Breast epithelium (tissue), 3 donors: Measurements from ENCODE around the gene TFB2M.

Experiments
- POLR2A ChIP-seq: fragments of 450-650 bp; IDR thresholded peaks from one replicate; pipeline ENCODE4 v1.6.1; 2016; ENCODE audit warnings: antibody characterized with exemption, mild to moderate bottlenecking, moderate library complexity
- POLR2AphosphoS5 ChIP-seq, 3 donors: sonication (generic); formaldehyde crosslinking; IDR thresholded peaks; one replicate each; pipeline ENCODE4 v1.6.1; 2017; ENCODE audit warnings: antibody characterized with exemption in 3 of 3
- TF ChIP-seq, protein P1 (sequence below), 3 donors: fragments of 450-650 bp; IDR thresholded peaks; one replicate each; pipeline ENCODE4 v1.5.1; 2016 to 2017; ENCODE audit warnings: antibody characterized with exemption in 3 of 3, mild to moderate bottlenecking in 3 of 3, moderate library complexity in 3 of 3

- TF ChIP-seq, protein P1, sequence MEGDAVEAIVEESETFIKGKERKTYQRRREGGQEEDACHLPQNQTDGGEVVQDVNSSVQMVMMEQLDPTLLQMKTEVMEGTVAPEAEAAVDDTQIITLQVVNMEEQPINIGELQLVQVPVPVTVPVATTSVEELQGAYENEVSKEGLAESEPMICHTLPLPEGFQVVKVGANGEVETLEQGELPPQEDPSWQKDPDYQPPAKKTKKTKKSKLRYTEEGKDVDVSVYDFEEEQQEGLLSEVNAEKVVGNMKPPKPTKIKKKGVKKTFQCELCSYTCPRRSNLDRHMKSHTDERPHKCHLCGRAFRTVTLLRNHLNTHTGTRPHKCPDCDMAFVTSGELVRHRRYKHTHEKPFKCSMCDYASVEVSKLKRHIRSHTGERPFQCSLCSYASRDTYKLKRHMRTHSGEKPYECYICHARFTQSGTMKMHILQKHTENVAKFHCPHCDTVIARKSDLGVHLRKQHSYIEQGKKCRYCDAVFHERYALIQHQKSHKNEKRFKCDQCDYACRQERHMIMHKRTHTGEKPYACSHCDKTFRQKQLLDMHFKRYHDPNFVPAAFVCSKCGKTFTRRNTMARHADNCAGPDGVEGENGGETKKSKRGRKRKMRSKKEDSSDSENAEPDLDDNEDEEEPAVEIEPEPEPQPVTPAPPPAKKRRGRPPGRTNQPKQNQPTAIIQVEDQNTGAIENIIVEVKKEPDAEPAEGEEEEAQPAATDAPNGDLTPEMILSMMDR (IDR thresholded peaks at IDR 0.05): no peak
- TF ChIP-seq POLR2A (no peak), POLR2AphosphoS5 (IDR thresholded peaks at IDR 0.05) (no peak)
These were observed 55.7 kb downstream of the TFB2M start for GRCh38 chr1:246510147-246511030.
